Mesothelial cell of epicardium (in vitro differentiated cells): Measurements from ENCODE around the gene DEF6. TPM values are rescaled to one million over a fixed set of nuclear protein-coding genes. Genes with fewer than 3 reads are reported as not detected.
A peak's percentile ranks its signal among the peaks of the same experiment; 100 is the strongest.

ENCODE experiments used
- DNase-seq, 2 experiments: peaks; one replicate each; pipeline ENCODE4 v3.0.0; 2021; ENCODE audit warnings: low spot score in 2 of 2; ENCODE audit not compliant: unreplicated experiment in 2 of 2
- H3K27ac Mint-ChIP-seq: 2 replicates; pipeline ENCODE4 v1.8.0; 2021; ENCODE audit warnings: mixed read lengths
- H3K27me3 Mint-ChIP-seq: 2 replicates; pipeline ENCODE4 v1.8.0; 2021; ENCODE audit warnings: low read depth, mixed read lengths
- H3K36me3 Mint-ChIP-seq: 2 replicates; pipeline ENCODE4 v1.8.0; 2021; ENCODE audit warnings: mixed read lengths
- H3K4me1 Mint-ChIP-seq: 2 replicates; pipeline ENCODE4 v1.8.0; 2021; ENCODE audit warnings: mixed read lengths
- H3K4me3 Mint-ChIP-seq: 2 replicates; pipeline ENCODE4 v1.8.0; 2021; ENCODE audit warnings: mild to moderate bottlenecking, moderate library complexity, mixed read lengths
- H3K9me3 Mint-ChIP-seq: 2 replicates; pipeline ENCODE4 v1.8.0; 2021; ENCODE audit warnings: mixed read lengths
- total RNA-seq: library from RNA; stranded (reverse); gene quantifications from 3 replicates; pipeline ENCODE4 v1.2.1, GENCODE V29; 2021
- TF ChIP-seq, protein P1 (sequence below): fragments of 200-600 bp; sonication (generic); IDR thresholded peaks from one replicate; pipeline ENCODE4 v1.5.0; 2021; ENCODE audit warnings: antibody characterized with exemption; ENCODE audit not compliant: unreplicated experiment

Gene DEF6
- total RNA-seq, 1 donor from 2014 or later, result 11.3 TPM

DNA sequence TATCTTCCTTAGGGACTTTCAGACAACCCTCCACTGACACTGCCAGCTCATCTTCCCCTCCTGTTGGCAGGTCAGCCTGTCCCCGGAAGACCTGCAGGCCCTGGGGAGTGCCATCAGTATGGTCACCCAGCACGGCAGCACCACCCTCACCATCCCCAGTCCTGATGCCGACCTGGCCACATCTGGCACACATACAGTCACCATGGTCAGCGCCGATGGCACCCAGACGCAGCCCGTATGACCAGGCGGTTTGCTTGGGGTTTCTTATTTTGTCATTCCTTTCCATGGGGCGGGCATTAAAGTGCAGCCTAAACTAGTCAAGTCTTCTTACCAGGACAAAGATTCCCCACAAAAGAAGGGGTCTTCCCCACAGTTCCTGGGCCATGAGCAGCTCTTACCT lies 3.9 kb upstream of the DEF6 start:
- no peak for DNase-seq
- Mint-ChIP-seq H3K36me3 (peaks cover 11% of the 10 kb centered on the region), H3K9me3 (no peaks in the 10 kb centered on the region), H3K4me1 (peaks cover 3% of the 10 kb centered on the region), H3K27ac (no peak overlapping the region), H3K4me3 (no peak overlapping the region), H3K27me3 (no peaks in the 10 kb centered on the region)
- TF ChIP-seq, protein P1, sequence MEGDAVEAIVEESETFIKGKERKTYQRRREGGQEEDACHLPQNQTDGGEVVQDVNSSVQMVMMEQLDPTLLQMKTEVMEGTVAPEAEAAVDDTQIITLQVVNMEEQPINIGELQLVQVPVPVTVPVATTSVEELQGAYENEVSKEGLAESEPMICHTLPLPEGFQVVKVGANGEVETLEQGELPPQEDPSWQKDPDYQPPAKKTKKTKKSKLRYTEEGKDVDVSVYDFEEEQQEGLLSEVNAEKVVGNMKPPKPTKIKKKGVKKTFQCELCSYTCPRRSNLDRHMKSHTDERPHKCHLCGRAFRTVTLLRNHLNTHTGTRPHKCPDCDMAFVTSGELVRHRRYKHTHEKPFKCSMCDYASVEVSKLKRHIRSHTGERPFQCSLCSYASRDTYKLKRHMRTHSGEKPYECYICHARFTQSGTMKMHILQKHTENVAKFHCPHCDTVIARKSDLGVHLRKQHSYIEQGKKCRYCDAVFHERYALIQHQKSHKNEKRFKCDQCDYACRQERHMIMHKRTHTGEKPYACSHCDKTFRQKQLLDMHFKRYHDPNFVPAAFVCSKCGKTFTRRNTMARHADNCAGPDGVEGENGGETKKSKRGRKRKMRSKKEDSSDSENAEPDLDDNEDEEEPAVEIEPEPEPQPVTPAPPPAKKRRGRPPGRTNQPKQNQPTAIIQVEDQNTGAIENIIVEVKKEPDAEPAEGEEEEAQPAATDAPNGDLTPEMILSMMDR, result no peak

DNA sequence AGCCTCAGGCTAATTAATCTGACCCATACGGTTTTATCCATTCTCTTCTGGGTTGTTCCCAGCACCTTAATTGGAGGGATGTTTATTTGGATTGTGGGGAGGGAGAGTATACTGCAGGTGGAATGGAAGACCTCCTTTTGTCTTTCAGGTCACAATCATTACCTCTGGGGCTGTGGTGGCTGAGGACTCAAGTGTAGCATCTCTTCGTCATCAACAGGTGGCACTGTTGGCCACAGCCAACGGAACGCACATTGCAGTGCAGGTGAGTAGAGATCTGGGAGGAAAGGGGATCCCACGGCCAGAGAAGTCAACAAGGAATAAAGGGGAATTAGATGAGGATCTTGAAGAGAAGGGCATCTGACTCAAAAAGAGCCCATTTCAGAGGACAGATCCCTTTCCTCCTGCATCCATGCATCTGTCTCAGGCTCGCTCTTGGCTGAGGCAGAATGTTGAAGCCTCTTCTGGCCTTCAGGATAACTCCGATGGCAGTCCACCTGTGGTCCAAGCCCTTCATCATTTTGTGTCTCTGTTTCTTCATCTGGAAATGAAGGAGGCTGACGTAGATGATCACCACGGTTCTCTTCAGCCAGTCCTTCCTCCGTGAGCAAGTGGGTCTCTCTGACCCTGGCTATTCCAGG lies 3.2 kb upstream of the DEF6 start:
- TF ChIP-seq, protein P1, result peak; percentile 64
- peak in 1 of 2 experiments; percentile 45 for DNase-seq
- H3K27me3 Mint-ChIP-seq, result no peaks in the 10 kb centered on the region
- H3K4me3 Mint-ChIP-seq, result no peak overlapping the region
- H3K36me3 Mint-ChIP-seq, result peaks cover 10% of the 10 kb centered on the region
- peaks cover 3% of the 10 kb centered on the region for H3K4me1 Mint-ChIP-seq
- no peaks in the 10 kb centered on the region for H3K9me3 Mint-ChIP-seq
- no peak overlapping the region for H3K27ac Mint-ChIP-seq

DNA sequence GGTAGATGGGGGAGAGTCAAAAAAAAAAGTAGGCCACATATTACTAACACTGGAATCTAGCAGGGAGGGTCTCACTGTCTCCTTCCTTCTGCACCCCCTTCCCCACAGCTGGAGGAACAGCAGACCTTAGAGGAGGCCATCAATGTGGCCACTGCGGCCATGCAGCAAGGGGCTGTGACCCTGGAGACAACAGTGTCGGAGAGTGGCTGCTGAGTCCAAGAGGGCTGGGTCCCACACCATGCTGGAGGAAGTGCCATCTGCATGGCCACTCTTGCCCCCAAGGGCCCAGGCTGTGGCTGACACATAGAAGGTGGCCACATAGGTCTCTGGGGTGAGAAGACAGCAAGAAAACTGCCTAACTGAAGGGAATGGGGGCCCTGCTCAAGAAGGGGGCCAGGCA lies 2.6 kb upstream of the DEF6 start:
- H3K27ac Mint-ChIP-seq, result no peak overlapping the region
- H3K36me3 Mint-ChIP-seq, result peaks cover 8% of the 10 kb centered on the region
- no peak for DNase-seq
- TF ChIP-seq, protein P1, result no peak
- no peak overlapping the region for H3K4me3 Mint-ChIP-seq
- H3K27me3 Mint-ChIP-seq, result no peaks in the 10 kb centered on the region
- peaks cover 3% of the 10 kb centered on the region for H3K4me1 Mint-ChIP-seq
- H3K9me3 Mint-ChIP-seq, result no peaks in the 10 kb centered on the region

DNA sequence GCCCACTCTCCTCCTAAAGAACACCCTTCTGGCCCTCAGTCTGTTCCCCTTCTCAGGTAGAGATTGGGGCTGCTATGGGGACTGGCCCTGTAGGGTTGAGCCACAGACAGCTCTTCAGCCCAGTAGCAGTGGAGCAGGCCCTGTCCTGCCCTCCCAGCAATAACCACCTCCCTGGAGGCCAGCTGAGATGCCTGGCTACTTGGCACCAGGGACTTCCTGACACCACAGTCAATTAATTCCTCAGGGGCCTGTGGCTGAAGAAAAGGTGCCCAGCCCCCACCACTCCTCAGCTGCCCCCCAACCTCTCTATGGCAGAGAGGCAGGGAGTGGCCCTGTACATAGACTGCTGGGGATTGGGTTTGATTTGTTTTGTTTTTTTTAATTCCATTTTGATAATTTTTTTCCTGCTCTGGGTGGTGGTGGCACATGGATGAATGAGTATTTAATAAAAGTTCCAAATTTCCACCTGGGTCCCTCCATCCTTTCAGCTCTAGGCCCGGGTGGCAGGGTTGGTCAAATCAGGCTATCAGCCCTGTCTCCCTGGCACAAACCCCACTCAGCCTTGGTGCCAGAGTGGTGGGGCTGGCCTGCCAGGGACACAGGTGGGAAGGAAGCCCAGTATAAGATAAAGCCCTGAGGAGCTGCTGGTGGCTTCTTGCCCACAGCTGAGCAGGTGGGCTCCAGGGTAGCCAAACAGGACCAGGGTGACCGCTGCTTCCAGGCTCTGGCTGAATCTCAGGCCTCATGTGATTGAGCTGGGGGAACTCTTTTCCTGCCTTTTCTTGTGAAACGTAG lies 1.9 kb upstream of the DEF6 start:
- TF ChIP-seq, protein P1, result no peak
- DNase-seq, result no peak
- Mint-ChIP-seq H3K4me1 (peaks cover 3% of the 10 kb centered on the region), H3K27me3 (no peaks in the 10 kb centered on the region), H3K4me3 (no peak overlapping the region), H3K9me3 (no peaks in the 10 kb centered on the region), H3K36me3 (peaks cover 8% of the 10 kb centered on the region), H3K27ac (no peak overlapping the region)

DNA sequence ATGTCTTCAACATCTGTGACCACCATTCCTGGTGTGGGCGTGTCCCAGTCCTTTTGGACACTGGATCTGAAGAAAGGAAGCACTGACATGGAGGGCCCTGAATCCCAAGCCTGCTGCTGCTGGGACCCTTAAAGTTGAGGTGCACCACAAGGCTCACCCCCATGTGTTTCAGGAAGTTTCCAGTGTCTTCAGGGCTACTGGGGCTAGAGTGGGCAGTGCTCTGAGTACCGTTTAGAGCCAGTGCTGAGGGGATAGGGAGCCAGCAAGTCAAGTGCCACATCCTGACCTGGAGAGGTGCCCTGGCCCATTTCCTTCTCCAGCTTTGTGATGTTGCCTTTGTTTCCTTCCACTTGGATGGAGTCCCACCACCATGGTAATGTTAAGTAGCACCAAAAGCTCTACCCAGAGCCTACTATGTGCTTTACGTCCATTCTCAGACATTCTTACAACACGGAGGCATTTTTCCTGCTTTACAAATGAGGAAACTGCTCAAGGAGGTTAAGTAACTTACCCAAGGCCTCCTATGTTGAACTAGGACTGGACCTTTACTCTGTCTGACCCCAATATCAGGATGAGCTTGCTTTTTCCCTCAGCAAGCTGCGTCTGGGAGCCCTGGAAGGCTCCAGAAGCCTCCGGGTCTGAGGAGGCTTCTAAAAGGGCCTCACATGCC lies 552 bp upstream of the DEF6 start:
- TF ChIP-seq, protein P1, result no peak
- Mint-ChIP-seq H3K27ac (peak overlapping the region; percentile 43), H3K9me3 (no peaks in the 10 kb centered on the region), H3K27me3 (no peaks in the 10 kb centered on the region), H3K4me1 (peaks cover 3% of the 10 kb centered on the region), H3K36me3 (peaks cover 6% of the 10 kb centered on the region), H3K4me3 (peak overlapping the region; percentile 57)
- DNase-seq, result no peak
